GM12801 (cell line): ENCODE data around the gene IL34.

Source experiments
- CTCF ChIP-seq: IDR thresholded peaks from one replicate; pipeline ENCODE4 v1.5.1; 2011; ENCODE audit warnings: control low read depth; ENCODE audit not compliant: insufficient read length; ENCODE audit errors: extremely low read depth

IL34 gene

GRCh38 chr16:70699696-70700095 lies 53.3 kb downstream of the IL34 start:
- no peak for TF ChIP-seq CTCF

GRCh38 chr16:70700101-70701020 lies 54.0 kb downstream of the IL34 start:
- TF ChIP-seq CTCF: no peak

- TF ChIP-seq CTCF: no peak
Observed at GRCh38 chr16:70701036-70701435, 54.7 kb downstream of the IL34 start.

GRCh38 chr16:70701596-70701995 lies 55.2 kb downstream of the IL34 start:
- no peak for TF ChIP-seq CTCF

- TF ChIP-seq CTCF: no peak
Observed at GRCh38 chr16:70701998-70702397, 55.6 kb downstream of the IL34 start.

GRCh38 chr16:70702624-70703023 lies 56.3 kb downstream of the IL34 start:
- no peak for TF ChIP-seq CTCF

- no peak for TF ChIP-seq CTCF
Observed at GRCh38 chr16:70703041-70703834, 56.9 kb downstream of the IL34 start.
